HepG2 (cell line): ENCODE data around the gene P4HB. TPM values are rescaled to one million over a fixed set of nuclear protein-coding genes. Genes with fewer than 3 reads are reported as not detected.

Experiments used
- MYNN ChIP-seq: sonication (generic); formaldehyde crosslinking; IDR thresholded peaks from 2 replicates; pipeline ENCODE4 v1.4.0; 2020; ENCODE audit warnings: mild to moderate bottlenecking, low read depth, missing genetic modification reagents
- SOX13 ChIP-seq, 3 experiments: fragments of 450-650 bp in 1 of 3; sonication (generic) in 1 of 3; formaldehyde crosslinking in 1 of 3; IDR thresholded peaks in 2 of 3; conservative IDR thresholded peaks in 1 of 3; 2 replicates each; pipeline versions ENCODE4 v1.5.0 to v1.6.1; 2016 to 2020; ENCODE audit warnings: antibody characterized with exemption in 1 of 3, mild to moderate bottlenecking in 1 of 3, missing compliant biosample characterization in 1 of 3, missing genetic modification reagents in 1 of 3, moderate library complexity in 1 of 3
- TBX3 ChIP-seq: fragments of 450-650 bp; IDR thresholded peaks from 2 replicates; pipeline ENCODE4 v1.6.1; 2017; ENCODE audit warnings: antibody characterized with exemption, mild to moderate bottlenecking, inconsistent platforms, borderline replicate concordance
- TGIF2 ChIP-seq: IDR thresholded peaks from 2 replicates; pipeline ENCODE4 v1.6.1; 2016; ENCODE audit warnings: control low read depth, missing compliant biosample characterization
- TP53 ChIP-seq: sonication (generic); formaldehyde crosslinking; conservative IDR thresholded peaks from 2 replicates; pipeline ENCODE4 v1.4.0; 2020; ENCODE audit warnings: missing genetic modification reagents
- ZFP36L1 ChIP-seq: sonication (generic); formaldehyde crosslinking; IDR thresholded peaks from 2 replicates; pipeline ENCODE4 v1.8.0; 2022; ENCODE audit warnings: mild to moderate bottlenecking, missing genetic modification reagents, moderate library complexity
- ZFX ChIP-seq: sonication (generic); formaldehyde crosslinking; IDR thresholded peaks from 2 replicates; pipeline ENCODE4 v1.4.0; 2020; ENCODE audit warnings: mild to moderate bottlenecking, low read depth, missing genetic modification reagents, moderate library complexity
- ZNF143 ChIP-seq: sonication (generic); formaldehyde crosslinking; IDR thresholded peaks from 2 replicates; pipeline ENCODE4 v1.4.0; 2020; ENCODE audit warnings: missing genetic modification reagents
- ZNF207 ChIP-seq: fragments of 450-650 bp; IDR thresholded peaks from 2 replicates; pipeline ENCODE4 v1.6.1; 2016; ENCODE audit warnings: antibody characterized with exemption, borderline replicate concordance
- ZNF343 ChIP-seq: sonication (generic); formaldehyde crosslinking; IDR thresholded peaks from 2 replicates; pipeline ENCODE4 v1.4.0; 2020; ENCODE audit warnings: mild to moderate bottlenecking, missing genetic modification reagents
- ZNF468 ChIP-seq: sonication (generic); formaldehyde crosslinking; IDR thresholded peaks from 2 replicates; pipeline ENCODE4 v1.8.0; 2022; ENCODE audit warnings: mild to moderate bottlenecking, moderate library complexity, missing genetic modification reagents
- ZNF547 ChIP-seq: sonication (generic); formaldehyde crosslinking; IDR thresholded peaks from 2 replicates; pipeline ENCODE4 v1.5.1; 2020; ENCODE audit warnings: mild to moderate bottlenecking, missing genetic modification reagents
- ZNF563 ChIP-seq: sonication (generic); formaldehyde crosslinking; IDR thresholded peaks from 2 replicates; pipeline ENCODE4 v1.8.0; 2022; ENCODE audit warnings: mild to moderate bottlenecking, moderate library complexity, missing genetic modification reagents
- ZNF605 ChIP-seq: sonication (generic); formaldehyde crosslinking; IDR thresholded peaks from 2 replicates; pipeline ENCODE4 v1.8.0; 2022; ENCODE audit warnings: mild to moderate bottlenecking, missing genetic modification reagents
- ZNF781 ChIP-seq: sonication (generic); formaldehyde crosslinking; IDR thresholded peaks from 2 replicates; pipeline ENCODE4 v1.5.1; 2020; ENCODE audit warnings: borderline replicate concordance, mild to moderate bottlenecking, missing genetic modification reagents; ENCODE audit errors: not compliant biosample characterization
- polyA plus RNA-seq, 8 experiments: library from polyadenylated mRNA; depleted of rRNA in 3 of 8; stranded (reverse) in 7 of 8; unstranded in 1 of 8; fragments of >200 nt; fragmentation: Illumina TruSeq in 4 of 8; extraction: Trizol in 4 of 8; gene quantifications; 2 replicates each; pipeline versions ENCODE4 v1.2.1 to v1.2.3, GENCODE V29; 2011 to 2016; ENCODE audit warnings: low read depth in 4 of 8, missing spikeins in 1 of 8, mixed read lengths in 1 of 8; ENCODE audit not compliant: insufficient read depth in 1 of 8
- total RNA-seq, 5 experiments: library from RNA; depleted of rRNA; stranded (reverse); fragments of >200 nt; fragmentation: Illumina TruSeq; extraction: Trizol; gene quantifications; 2 replicates each; pipeline ENCODE4 v1.2.3, GENCODE V29; 2016; ENCODE audit warnings: low read depth in 1 of 5
- TF ChIP-seq, protein P1 (sequence below): IDR thresholded peaks from 2 replicates; pipeline ENCODE4 v1.6.1; 2016; ENCODE audit warnings: missing biosample characterization, missing genetic modification reagents, low read depth
- TF ChIP-seq, protein P2 (sequence below): IDR thresholded peaks from 2 replicates; pipeline ENCODE4 v1.6.1; 2016
- TF ChIP-seq, protein P3 (sequence below): sonication (generic); formaldehyde crosslinking; conservative IDR thresholded peaks from 2 replicates; pipeline ENCODE4 v1.4.0; 2020; ENCODE audit warnings: missing genetic modification reagents
- TF ChIP-seq, protein P4 (sequence below): sonication (generic); formaldehyde crosslinking; IDR thresholded peaks from 2 replicates; pipeline ENCODE4 v1.4.0; 2020; ENCODE audit warnings: missing genetic modification reagents, borderline replicate concordance

P4HB gene
- total and polyA plus RNA-seq, 2 of the 13 experiments (the other 11 are each of a cell fraction or from before 2014, with no cell fraction given): 185 to 782 TPM

DNA sequence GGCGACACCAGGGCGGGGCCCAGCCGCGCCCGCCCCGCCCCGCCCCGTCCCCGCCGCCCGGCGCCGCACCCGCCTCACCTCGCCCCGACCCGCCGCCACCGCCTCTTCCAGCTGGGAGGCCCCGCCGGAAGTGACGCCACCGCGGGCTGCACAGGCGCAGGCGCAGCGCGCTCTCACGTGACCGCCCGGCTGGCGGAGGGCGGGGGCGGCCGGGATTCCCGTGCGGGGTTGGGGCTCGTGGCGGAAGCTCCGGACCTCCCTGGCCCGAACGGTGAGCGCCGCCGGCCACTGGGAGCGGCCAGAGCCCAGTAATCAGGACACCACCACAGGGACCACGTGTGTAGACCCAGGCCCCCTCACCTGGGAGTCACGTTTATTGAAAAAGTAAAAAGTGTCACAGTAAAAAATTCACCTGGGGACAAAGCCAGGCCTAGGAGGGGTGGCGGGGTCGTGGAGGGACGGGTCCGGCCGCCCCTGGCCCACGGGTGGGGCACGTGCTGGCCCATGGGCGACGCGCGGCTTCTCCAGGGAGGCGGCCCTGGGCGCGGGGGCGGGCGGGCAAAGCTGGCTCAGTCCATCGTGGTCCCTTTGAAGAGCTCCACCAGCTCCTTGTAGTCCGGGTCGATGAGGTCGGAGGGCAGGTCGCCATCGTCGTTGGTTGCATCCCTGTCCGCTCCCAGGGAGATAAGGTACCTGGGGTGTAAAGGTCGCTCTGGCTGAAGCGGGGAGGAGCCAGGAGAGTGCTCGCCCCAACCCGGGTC is 27.0 kb downstream of the P4HB start, which contains the start of gene MCRIP1 (continued):
- TF ChIP-seq ZNF781 (no peak), ZNF143 (CRISPR knock-in tag) (0 out of 2 replicates have a peak, but pooled peaks have one; percentile 44), ZNF207 (no peak), MYNN (peak; percentile 83; the same call in 1 of the 2 replicates), TBX3 (0 out of 2 replicates have a peak, but pooled peaks have one; percentile 19), ZNF605 (CRISPR knock-in tag) (peak; percentile 22; the same call in 1 of the 2 replicates), ZNF563 (CRISPR knock-in tag) (0 out of 2 replicates have a peak, but pooled peaks have one; percentile 70), ZNF343 (CRISPR knock-in tag) (peak; percentile 57; the same call in 1 of the 2 replicates), ZFX (CRISPR knock-in tag) (peak; percentile 79), TGIF2 (CRISPR knock-in tag) (0 out of 2 replicates have a peak, but pooled peaks have one; percentile 61), ZNF547 (CRISPR knock-in tag) (peak; percentile 97), ZNF468 (CRISPR knock-in tag) (peak; percentile 83; the same call in 1 of the 2 replicates), TP53 (no peak), ZFP36L1 (peak; percentile 87), SOX13 (IDR thresholded peaks at IDR 0.05) (no peak), SOX13 (CRISPR knock-in tag; conservative IDR thresholded peaks at IDR 0.05 in 1 of 2, IDR thresholded peaks at IDR 0.05 in 1 of 2) (no peak; a peak in 1 of 4 replicates)
- TF ChIP-seq, protein P1, sequence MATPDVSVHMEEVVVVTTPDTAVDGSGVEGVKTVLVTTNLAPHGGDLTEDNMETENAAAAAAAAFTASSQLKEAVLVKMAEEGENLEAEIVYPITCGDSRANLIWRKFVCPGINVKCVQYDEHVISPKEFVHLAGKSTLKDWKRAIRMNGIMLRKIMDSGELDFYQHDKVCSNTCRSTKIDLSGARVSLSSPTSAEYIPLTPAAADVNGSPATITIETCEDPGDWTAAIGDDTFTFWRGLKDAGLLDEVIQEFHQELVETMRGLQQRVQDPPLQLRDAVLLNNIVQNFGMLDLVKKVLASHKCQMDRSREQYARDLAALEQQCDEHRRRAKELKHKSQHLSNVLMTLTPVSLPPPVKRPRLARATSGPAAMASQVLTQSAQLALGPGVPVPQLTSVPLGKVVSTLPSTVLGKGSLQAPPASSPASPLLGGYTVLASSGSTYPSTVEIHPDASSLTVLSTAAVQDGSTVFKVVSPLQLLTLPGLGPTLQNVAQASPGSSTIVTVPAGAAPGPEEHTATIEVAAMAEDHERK: no peak
- TF ChIP-seq, protein P2, sequence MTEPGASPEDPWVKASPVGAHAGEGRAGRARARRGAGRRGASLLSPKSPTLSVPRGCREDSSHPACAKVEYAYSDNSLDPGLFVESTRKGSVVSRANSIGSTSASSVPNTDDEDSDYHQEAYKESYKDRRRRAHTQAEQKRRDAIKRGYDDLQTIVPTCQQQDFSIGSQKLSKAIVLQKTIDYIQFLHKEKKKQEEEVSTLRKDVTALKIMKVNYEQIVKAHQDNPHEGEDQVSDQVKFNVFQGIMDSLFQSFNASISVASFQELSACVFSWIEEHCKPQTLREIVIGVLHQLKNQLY (CRISPR knock-in tag): peak; percentile 51
- TF ChIP-seq, protein P3, sequence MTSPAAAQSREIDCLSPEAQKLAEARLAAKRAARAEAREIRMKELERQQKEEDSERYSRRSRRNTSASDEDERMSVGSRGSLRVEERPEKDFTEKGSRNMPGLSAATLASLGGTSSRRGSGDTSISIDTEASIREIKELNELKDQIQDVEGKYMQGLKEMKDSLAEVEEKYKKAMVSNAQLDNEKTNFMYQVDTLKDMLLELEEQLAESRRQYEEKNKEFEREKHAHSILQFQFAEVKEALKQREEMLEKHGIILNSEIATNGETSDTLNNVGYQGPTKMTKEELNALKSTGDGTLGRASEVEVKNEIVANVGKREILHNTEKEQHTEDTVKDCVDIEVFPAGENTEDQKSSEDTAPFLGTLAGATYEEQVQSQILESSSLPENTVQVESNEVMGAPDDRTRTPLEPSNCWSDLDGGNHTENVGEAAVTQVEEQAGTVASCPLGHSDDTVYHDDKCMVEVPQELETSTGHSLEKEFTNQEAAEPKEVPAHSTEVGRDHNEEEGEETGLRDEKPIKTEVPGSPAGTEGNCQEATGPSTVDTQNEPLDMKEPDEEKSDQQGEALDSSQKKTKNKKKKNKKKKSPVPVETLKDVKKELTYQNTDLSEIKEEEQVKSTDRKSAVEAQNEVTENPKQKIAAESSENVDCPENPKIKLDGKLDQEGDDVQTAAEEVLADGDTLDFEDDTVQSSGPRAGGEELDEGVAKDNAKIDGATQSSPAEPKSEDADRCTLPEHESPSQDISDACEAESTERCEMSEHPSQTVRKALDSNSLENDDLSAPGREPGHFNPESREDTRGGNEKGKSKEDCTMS (CRISPR knock-in tag): no peak
- TF ChIP-seq, protein P4, sequence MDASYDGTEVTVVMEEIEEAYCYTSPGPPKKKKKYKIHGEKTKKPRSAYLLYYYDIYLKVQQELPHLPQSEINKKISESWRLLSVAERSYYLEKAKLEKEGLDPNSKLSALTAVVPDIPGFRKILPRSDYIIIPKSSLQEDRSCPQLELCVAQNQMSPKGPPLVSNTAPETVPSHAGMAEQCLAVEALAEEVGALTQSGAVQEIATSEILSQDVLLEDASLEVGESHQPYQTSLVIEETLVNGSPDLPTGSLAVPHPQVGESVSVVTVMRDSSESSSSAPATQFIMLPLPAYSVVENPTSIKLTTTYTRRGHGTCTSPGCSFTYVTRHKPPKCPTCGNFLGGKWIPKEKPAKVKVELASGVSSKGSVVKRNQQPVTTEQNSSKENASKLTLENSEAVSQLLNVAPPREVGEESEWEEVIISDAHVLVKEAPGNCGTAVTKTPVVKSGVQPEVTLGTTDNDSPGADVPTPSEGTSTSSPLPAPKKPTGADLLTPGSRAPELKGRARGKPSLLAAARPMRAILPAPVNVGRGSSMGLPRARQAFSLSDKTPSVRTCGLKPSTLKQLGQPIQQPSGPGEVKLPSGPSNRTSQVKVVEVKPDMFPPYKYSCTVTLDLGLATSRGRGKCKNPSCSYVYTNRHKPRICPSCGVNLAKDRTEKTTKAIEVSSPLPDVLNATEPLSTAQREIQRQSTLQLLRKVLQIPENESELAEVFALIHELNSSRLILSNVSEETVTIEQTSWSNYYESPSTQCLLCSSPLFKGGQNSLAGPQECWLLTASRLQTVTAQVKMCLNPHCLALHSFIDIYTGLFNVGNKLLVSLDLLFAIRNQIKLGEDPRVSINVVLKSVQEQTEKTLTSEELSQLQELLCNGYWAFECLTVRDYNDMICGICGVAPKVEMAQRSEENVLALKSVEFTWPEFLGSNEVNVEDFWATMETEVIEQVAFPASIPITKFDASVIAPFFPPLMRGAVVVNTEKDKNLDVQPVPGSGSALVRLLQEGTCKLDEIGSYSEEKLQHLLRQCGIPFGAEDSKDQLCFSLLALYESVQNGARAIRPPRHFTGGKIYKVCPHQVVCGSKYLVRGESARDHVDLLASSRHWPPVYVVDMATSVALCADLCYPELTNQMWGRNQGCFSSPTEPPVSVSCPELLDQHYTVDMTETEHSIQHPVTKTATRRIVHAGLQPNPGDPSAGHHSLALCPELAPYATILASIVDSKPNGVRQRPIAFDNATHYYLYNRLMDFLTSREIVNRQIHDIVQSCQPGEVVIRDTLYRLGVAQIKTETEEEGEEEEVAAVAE: no peak
